GM19467 (cell line): ENCODE data around the gene HRH1.

Experiments
- ATAC-seq: cut with Tn5 transposase; IDR thresholded peaks from one replicate; pipeline ENCODE4 v1.9.1; 2021; ENCODE audit warnings: mild to moderate bottlenecking, moderate library complexity; ENCODE audit not compliant: unreplicated experiment

Gene HRH1

DNA sequence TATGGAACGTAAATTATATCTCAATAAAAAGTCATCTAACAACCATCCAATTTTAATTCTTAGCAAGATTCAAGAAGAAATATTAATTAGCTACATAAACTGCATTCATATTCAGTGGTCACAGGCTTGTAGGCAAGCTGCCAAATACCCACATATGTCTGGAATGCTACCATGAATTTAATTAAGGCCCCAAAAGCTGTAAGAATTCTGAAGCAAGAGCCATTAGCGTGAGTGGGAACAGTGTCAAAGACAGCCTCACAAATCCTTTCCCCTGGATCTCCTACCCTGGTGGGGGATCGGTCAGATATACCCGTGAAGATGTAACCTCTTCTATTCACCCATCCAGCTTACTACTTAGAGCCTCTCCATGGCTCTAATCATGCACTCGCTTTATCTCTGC lies 157.9 kb downstream of the HRH1 start:
- no peak for ATAC-seq
